Erythroblast (primary cell): ENCODE measurements around the gene GNAQ.

Experiments
- GATA1 ChIP-seq: IDR thresholded peaks from 2 replicates; pipeline ENCODE4 v1.6.1; 2011; ENCODE audit warnings: low read depth, mild to moderate bottlenecking, control low read depth, low read length, moderate library complexity
- POLR2A ChIP-seq: IDR thresholded peaks from 2 replicates; pipeline ENCODE4 v1.6.1; 2011; ENCODE audit warnings: mild to moderate bottlenecking, low read length

DNA sequence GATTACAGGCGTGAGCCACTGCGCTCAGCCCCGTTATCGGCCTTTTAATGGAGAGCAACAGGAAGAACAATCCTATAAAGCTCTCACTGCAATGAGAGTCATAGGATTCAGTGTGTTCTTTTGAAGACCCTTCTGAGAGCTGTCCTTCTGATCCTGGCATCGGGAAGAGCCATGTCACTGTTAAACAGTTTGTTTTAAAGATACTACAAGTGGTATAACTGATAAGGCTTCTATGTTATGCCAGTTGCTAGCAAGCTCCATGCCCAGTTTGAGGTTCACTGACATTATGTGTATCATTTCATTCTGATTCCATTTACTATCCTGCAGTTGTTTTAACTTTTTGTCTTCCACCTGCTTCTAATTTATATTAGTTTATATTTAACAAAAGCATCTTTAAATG, 55.8 kb downstream of the GNAQ start:
- TF ChIP-seq POLR2A (no peak), GATA1 (no peak)
